ENCODE data around the gene NR5A1.

The NR5A1 gene

DNA sequence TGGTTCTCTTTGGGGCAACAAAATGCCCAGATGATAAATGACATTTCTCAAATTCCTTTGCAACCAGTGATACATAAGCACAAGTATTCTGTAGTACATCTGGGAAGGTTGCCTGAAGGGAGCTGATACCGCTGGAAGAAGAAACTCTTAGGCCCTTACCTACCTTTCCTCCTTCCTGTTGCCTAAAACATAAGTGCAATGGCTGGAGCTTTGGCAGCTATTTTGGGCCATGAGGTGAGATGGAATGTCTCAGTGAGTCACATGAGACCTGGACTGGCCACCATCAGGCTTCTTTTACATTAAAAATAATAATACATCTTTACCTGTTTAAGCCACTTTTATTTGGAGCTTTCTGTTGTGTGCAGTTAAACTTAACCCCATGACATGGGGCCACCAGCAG is 68.1 kb downstream of the NR5A1 start:
- DNase-seq, result no peak

DNA sequence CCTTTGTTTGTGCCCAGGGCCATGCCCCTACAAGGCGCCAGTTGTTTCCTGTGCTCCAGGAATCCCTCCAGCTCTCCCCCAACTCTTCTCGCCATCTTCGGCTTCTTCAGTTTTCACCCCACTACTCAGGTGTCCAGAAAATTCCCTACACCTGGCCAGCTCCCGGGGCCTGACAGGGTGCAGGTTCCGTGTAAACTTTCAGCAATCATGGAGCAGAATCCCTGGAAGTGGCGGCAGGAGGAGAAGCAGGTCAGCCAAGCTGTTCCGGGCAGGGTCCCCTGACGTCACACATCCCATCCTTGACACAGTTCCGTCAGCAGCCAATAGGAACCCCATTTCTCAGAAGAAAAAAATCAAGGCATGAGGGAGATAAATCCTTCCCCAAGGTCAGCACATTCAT is 69.1 kb downstream of the NR5A1 start:
- no peak for DNase-seq

DNA sequence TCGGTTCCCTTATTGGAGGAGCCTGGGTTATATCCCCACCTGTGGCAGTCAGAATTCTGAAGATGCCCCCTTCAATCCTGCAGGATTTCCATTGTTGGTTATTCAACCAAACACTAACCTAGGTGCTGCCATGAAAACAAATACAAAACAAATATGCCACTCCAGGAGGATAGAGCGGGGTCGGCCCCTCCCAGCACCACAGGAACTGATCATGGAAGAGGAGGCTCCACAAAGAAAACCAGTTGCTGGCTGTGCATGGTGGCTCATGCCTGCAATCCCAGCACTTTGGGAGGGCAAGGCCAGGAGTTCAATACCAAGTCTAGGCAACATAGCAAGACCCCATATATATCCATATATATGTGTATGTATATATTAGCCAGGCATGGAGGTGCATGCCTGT is 70.1 kb downstream of the NR5A1 start:
- no peak for DNase-seq

DNA sequence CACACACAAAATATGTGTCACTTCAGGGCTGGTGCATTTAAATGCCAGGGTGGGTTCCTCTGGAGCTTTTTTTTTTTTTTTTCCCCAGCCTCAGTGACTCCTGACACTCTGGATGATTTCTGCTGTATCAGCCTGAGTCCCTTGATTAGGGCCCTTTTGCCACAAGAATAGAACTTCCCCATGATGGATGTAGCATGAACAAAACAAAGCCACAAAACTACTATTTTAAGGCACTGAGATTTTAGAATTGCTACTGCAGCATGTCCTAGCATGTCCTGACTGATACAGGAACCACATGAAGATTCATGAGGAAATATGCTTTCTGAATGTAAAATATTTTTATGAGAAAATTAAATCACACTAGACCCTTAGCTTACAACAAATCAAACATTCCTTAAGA is 70.9 kb downstream of the NR5A1 start:
- no peak for DNase-seq

All from NCI-H446 treated with DMSO at 0.1 percent for 48 hours (cell line).